A673 (cell line): ENCODE measurements around the gene FTO.

Experiments
- EZH2 ChIP-seq: fragments of 200-600 bp; sonication (generic); IDR thresholded peaks from 2 replicates; pipeline ENCODE4 v1.6.1; 2017; ENCODE audit warnings: borderline replicate concordance, low read depth, mild to moderate bottlenecking, mixed read lengths, antibody characterized with exemption, low read length; ENCODE audit not compliant: poor library complexity, severe bottlenecking
- TF ChIP-seq, protein P1 (sequence below): fragments of 300-800, 200-600 bp; sonication (generic); conservative IDR thresholded peaks from 2 replicates; pipeline ENCODE4 v1.5.1; 2017; ENCODE audit warnings: low read depth, mild to moderate bottlenecking, antibody characterized with exemption, low read length, moderate library complexity, mixed read lengths

DNA sequence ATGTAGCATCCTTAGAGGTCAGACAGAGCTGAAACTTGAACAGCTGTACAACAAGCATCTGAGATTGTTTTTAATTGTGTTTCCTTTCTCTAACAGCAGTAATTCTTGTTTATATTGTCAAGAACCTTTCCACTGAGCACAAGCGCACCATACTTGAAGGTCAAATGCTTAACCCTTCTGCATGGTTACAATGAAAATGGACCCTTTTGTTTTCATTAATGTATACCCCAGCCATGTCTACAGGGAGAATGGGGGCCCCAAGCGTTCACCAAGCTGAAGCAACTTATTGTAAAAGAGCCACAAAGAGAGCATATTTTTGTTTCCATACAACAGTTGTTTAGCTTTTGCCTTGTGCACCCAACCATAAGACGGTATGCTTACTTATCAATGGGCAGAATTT, 210.8 kb downstream of the FTO start:
- TF ChIP-seq, protein P1, sequence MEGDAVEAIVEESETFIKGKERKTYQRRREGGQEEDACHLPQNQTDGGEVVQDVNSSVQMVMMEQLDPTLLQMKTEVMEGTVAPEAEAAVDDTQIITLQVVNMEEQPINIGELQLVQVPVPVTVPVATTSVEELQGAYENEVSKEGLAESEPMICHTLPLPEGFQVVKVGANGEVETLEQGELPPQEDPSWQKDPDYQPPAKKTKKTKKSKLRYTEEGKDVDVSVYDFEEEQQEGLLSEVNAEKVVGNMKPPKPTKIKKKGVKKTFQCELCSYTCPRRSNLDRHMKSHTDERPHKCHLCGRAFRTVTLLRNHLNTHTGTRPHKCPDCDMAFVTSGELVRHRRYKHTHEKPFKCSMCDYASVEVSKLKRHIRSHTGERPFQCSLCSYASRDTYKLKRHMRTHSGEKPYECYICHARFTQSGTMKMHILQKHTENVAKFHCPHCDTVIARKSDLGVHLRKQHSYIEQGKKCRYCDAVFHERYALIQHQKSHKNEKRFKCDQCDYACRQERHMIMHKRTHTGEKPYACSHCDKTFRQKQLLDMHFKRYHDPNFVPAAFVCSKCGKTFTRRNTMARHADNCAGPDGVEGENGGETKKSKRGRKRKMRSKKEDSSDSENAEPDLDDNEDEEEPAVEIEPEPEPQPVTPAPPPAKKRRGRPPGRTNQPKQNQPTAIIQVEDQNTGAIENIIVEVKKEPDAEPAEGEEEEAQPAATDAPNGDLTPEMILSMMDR, result no peak
- no peak for TF ChIP-seq EZH2
